Measurements from ENCODE around the gene MAP4K5. TPM values are rescaled to one million over a fixed set of nuclear protein-coding genes. Genes with fewer than 3 reads are reported as not detected.
A peak's percentile ranks its signal among the peaks of the same experiment; 100 is the strongest.

MAP4K5 gene
- polyA plus RNA-seq, 3 donors: 5.0 to 9.1 (median 7.7) TPM

GRCh38 chr14:50462111-50462510 lies 70.3 kb downstream of the MAP4K5 start:
- Histone ChIP-seq H3K36me3 (replicated peaks in 1 of 2; ENCODE audit: control insufficient read depth in 1 of 2, insufficient read depth in 2 of 2, low read length in 2 of 2) (peaks cover 25 to 68% of the 10 kb centered on the region in 2 donors), H3K4me2 (replicated peaks; ENCODE audit: extremely low read depth, low read length, poor library complexity, severe bottlenecking) (no peak overlapping the region), H3K4me3 (replicated peaks in 1 of 3; ENCODE audit: low read depth in 2 of 3, low read length in 3 of 3) (no peak overlapping the region), H3K79me2 (ENCODE audit: insufficient read depth, low read length) (no peaks in the 10 kb centered on the region), H3K4me1 (ENCODE audit: control insufficient read depth in 1 of 2, insufficient read depth in 2 of 2, low read length in 2 of 2) (no peaks in the 10 kb centered on the region), H3K9ac (ENCODE audit: insufficient read depth, low read length, poor library complexity, severe bottlenecking) (no peak overlapping the region), H3K9me3 (replicated peaks in 1 of 2; ENCODE audit: control insufficient read depth in 1 of 2, insufficient read depth in 1 of 2, low read length in 2 of 2) (no peaks in the 10 kb centered on the region), H3K27me3 (ENCODE audit: control insufficient read depth in 2 of 2, insufficient read depth in 2 of 2, low read length in 2 of 2) (no peaks in the 10 kb centered on the region), H2AFZ (ENCODE audit: insufficient read depth, low read depth, low read length, poor library complexity, severe bottlenecking) (no peak overlapping the region), H4K20me1 (ENCODE audit: insufficient read depth, low read length) (no peaks in the 10 kb centered on the region), H3K27ac (ENCODE audit: low read depth in 1 of 2, low read length in 2 of 2) (no peak overlapping the region)
- H3K27ac Mint-ChIP-seq: peak overlapping the region in 1 of 7 donors; percentile 13
- H3K36me3 Mint-ChIP-seq: peaks cover 19 to 27% of the 10 kb centered on the region in 2 donors
- no peak overlapping the region for H3K4me3 Mint-ChIP-seq
- H3K27me3 Mint-ChIP-seq (ENCODE audit: low read depth in 3 of 3): no peaks in the 10 kb centered on the region
- no peaks in the 10 kb centered on the region for H3K4me1 Mint-ChIP-seq
- DNase-seq: no peak
- H3K9me3 Mint-ChIP-seq: peaks cover 0 to 2% (median 0%) of the 10 kb centered on the region in 7 donors
- no CpG with 5 or more reads among the region's 2 CpGs for WGBS (ENCODE audit: insufficient coverage)
- intact Hi-C loops (cut with micrococcal nuclease): no loop called here
- TF ChIP-seq CTCF (IDR thresholded peaks at IDR 0.05): no peak

- Histone ChIP-seq H2AFZ (ENCODE audit: insufficient read depth, low read depth, low read length, poor library complexity, severe bottlenecking) (no peak overlapping the region), H3K36me3 (replicated peaks in 1 of 2; ENCODE audit: control insufficient read depth in 1 of 2, insufficient read depth in 2 of 2, low read length in 2 of 2) (peaks cover 59 to 87% of the 10 kb centered on the region in 2 donors), H4K20me1 (ENCODE audit: insufficient read depth, low read length) (no peaks in the 10 kb centered on the region), H3K9ac (ENCODE audit: insufficient read depth, low read length, poor library complexity, severe bottlenecking) (no peak overlapping the region), H3K27me3 (ENCODE audit: control insufficient read depth in 2 of 2, insufficient read depth in 2 of 2, low read length in 2 of 2) (no peaks in the 10 kb centered on the region), H3K27ac (ENCODE audit: low read depth in 1 of 2, low read length in 2 of 2) (no peak overlapping the region), H3K4me1 (ENCODE audit: control insufficient read depth in 1 of 2, insufficient read depth in 2 of 2, low read length in 2 of 2) (no peaks in the 10 kb centered on the region), H3K9me3 (replicated peaks in 1 of 2; ENCODE audit: control insufficient read depth in 1 of 2, insufficient read depth in 1 of 2, low read length in 2 of 2) (no peaks in the 10 kb centered on the region), H3K4me2 (replicated peaks; ENCODE audit: extremely low read depth, low read length, poor library complexity, severe bottlenecking) (no peak overlapping the region), H3K4me3 (replicated peaks in 1 of 3; ENCODE audit: low read depth in 2 of 3, low read length in 3 of 3) (no peak overlapping the region), H3K79me2 (ENCODE audit: insufficient read depth, low read length) (no peaks in the 10 kb centered on the region)
- no peak overlapping the region for H3K27ac Mint-ChIP-seq
- intact Hi-C loops (cut with micrococcal nuclease): no loop called here
- DNase-seq: no peak
- H3K36me3 Mint-ChIP-seq: peaks cover 50 to 53% of the 10 kb centered on the region in 2 donors
- H3K27me3 Mint-ChIP-seq (ENCODE audit: low read depth in 3 of 3): no peaks in the 10 kb centered on the region
- H3K4me1 Mint-ChIP-seq: no peaks in the 10 kb centered on the region
- no peak overlapping the region for H3K4me3 Mint-ChIP-seq
- no peak for TF ChIP-seq CTCF (IDR thresholded peaks at IDR 0.05)
- 100% methylated on average over 2 of the region's 2 CpGs for WGBS (ENCODE audit: insufficient coverage)
- peaks cover 0 to 3% (median 0%) of the 10 kb centered on the region in 7 donors for H3K9me3 Mint-ChIP-seq
These were observed 78.5 kb downstream of the MAP4K5 start for GRCh38 chr14:50453869-50454268.

Data from CD14-positive monocyte (primary cell).